Esophagus squamous epithelium (tissue), 4 donors: ENCODE measurements around the gene IL1RL2.

Source experiments
- CTCF ChIP-seq, 6 experiments: fragments of 450-650 bp in 4 of 6; fragments of 200-600 bp in 2 of 6; sonication (generic) in 2 of 6; IDR thresholded peaks; one replicate each; pipeline ENCODE4 v1.5.1; 2016 to 2019; ENCODE audit warnings: antibody characterized with exemption in 6 of 6, mild to moderate bottlenecking in 4 of 6, moderate library complexity in 4 of 6
- POLR2A ChIP-seq, 4 donors: fragments of 450-650 bp; IDR thresholded peaks; one replicate each; pipeline ENCODE4 v1.6.1; 2017; ENCODE audit warnings: antibody characterized with exemption in 4 of 4, mild to moderate bottlenecking in 4 of 4, moderate library complexity in 3 of 4

- TF ChIP-seq POLR2A (IDR thresholded peaks at IDR 0.05) (no peak), CTCF (IDR thresholded peaks at IDR 0.05) (no peak)
These were observed 102.3 kb downstream of the IL1RL2 start for GRCh38 chr2:102289129-102289528.
